ENCODE data around the gene GPALPP1.
"Not testable (repeated sequence)": the region's sequence is repeated elsewhere in the genome, so short reads cannot be mapped to it uniquely, and the experiment has no call there.

GPALPP1 gene

DNA sequence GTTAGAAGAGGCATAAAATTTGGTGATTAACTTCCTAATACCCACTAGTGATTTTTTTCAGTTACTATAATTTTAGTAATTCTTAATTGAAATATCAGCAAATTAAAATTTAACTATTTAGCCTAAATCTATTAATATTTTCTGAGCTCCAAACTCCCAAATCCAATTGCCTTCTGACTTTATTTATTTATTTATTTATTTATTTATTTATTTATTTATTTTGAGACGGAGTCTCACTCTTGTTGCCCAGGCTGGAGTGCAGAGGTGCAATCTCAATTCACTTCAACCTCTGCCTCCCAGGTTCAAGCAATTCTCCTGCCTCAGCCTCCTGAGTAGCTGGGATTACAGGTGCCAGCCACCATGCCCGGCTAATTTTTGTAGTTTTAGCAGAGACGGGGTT, 74.6 kb downstream of the GPALPP1 start:
- not testable (repeated sequence) for DNase-seq

DNA sequence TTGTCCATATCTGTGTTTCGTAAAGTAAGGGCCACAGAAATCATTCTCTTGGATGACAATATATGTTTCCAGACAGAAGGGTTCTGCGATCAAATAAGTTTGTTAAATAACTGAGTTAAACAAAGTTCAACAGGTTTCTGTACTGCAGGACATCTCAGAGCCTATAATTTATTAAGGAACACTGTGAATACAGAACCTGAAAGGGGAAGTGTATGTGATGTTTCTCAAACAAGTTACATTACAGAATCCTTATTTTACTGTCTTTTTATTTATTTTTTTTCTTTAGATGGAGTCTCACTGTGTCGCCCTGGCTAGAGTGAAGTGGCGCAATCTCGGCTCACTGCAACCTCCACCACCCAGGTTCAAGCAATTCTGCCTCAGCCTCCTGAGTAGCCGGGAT, 75.6 kb downstream of the GPALPP1 start:
- DNase-seq, result no peak

DNA sequence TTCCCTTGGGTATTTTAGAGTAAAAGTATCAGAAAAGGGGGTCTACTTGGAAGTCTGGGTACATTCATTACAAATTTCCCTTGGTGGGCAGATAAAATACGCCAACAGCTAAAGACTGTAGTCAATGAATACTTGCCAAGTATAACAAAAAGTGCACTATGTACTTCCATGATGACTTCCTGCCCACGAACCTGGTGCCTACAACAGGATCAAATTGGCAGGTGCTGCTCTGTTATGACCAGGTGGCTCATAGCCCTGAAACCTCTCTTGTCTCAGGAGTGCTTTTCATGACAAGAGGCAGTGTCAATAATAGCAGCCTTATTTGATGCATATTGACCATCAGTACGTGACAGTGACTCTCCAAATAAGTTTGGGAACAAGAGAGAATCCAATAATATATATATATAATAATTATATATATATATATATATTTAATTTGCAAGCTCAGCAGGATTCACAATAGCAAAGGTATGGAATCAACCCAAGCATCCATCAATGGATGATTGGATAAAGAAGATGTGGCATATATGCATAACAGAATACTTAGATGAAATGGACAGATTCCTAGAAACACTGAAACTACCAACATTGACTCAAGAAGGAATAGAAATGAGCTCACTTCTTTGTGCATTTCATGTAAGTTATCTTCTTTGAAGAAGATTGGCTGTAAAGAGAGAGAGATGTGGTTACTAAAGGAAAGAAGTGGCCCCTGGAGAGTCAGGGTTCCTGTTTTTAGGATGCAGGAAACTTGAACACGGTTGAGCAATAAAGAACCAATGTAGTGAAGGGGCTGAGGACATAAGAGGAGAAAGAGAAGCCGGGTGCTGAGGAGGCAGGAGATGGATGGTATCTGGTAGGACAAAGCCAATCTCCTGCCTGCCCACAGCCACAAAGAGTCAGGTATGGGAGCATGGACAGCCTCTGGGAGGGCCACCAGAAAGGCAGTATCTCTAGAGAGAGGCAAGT, 79.0 kb downstream of the GPALPP1 start:
- DNase-seq, result no peak

DNA sequence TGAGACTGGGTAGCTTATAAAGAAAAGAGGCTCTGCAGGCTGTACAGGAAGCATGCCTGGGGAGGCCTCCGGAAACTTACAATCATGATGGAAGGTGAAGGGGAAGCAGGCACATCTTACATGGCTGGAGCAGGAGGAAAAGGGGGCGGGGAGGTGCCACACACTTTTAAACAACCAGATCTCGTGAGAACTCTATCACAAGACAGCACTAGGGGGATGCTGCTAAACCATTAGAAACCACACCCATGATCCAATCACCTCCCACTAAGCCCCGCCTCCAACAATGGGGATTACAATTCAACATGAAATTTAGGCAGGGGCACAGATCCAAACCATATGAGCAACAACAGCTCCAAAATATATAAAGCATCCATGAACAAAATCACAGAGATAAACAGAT, 84.5 kb downstream of the GPALPP1 start:
- no peak for DNase-seq

DNA sequence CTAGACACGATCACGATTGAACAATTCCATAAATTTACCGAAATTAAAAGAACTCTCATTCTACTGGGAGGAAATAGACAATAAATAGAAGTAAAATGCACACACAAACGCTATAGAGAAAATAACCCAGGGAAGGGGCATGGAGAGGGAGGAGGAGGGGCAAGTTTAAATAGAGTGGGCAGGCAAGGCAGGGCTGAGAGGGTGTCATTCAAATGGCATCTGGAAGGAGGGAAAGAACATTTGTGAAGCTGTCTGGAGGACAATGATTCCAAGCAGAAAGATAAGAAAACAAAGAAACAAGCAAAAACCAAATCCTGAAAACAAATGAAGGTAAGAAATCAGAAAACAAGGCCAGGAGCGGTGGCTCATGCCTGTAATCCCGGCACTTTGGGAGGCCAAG, 85.4 kb downstream of the GPALPP1 start:
- DNase-seq, result no peak

DNA sequence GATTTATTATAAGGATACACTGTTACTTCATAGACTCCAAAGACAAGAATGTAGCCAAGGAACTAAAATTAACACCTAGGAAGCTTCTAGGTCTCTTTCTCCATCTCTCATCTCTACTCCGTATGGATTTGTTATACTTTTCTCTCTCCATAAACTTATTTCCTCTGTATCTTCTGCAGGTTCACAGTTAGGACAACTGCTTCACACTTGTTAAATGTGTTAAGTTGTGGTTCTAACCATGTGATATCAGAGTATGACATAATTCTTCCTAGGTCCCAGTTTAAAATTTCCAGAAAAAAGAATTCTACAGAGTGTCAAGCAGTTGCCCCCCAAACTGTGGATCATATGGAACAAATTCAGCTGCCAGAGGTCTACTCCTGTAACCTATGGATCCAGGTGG, 88.7 kb downstream of the GPALPP1 start:
- no peak for DNase-seq
